GM23248 (cell line): ENCODE results near the gene PPP2R2B. TPM values are rescaled to one million over a fixed set of nuclear protein-coding genes. Genes with fewer than 3 reads are reported as not detected.

Experiments used
- DNase-seq: peaks from one replicate; pipeline ENCODE4 v3.0.0-alpha.2; 2015
- H2AFZ ChIP-seq: fragments of 200-600 bp; sonication (generic); 2 replicates; pipeline ENCODE4 v1.6.1; 2016; ENCODE audit warnings: antibody characterized with exemption
- H3F3A ChIP-seq: fragments of 200-600 bp; sonication (generic); 2 replicates; pipeline ENCODE4 v1.6.1; 2016; ENCODE audit warnings: mild to moderate bottlenecking, antibody characterized with exemption, mixed run types; ENCODE audit not compliant: insufficient read depth
- H3K27ac ChIP-seq: fragments of 200-600 bp; sonication (generic); 2 replicates; pipeline ENCODE4 v1.5.1; 2016; ENCODE audit warnings: mild to moderate bottlenecking
- H3K27me3 ChIP-seq: fragments of 200-600 bp; sonication (generic); replicated peaks from 2 replicates; pipeline ENCODE4 v1.6.1; 2016; ENCODE audit warnings: mild to moderate bottlenecking; ENCODE audit not compliant: insufficient read depth
- H3K36me3 ChIP-seq: fragments of 200-600 bp; sonication (generic); 2 replicates; pipeline ENCODE4 v1.6.1; 2016; ENCODE audit warnings: low read depth, mild to moderate bottlenecking
- H3K4me1 ChIP-seq: fragments of 200-600 bp; sonication (generic); 2 replicates; pipeline ENCODE4 v1.6.1; 2016; ENCODE audit warnings: mild to moderate bottlenecking; ENCODE audit not compliant: insufficient read depth
- H3K4me2 ChIP-seq: fragments of 200-600 bp; sonication (generic); one replicate; pipeline ENCODE4 v1.6.1; 2016; ENCODE audit warnings: mild to moderate bottlenecking; ENCODE audit not compliant: unreplicated experiment
- H3K4me3 ChIP-seq: fragments of 200-600 bp; sonication (generic); 2 replicates; pipeline ENCODE4 v1.5.1; 2016; ENCODE audit warnings: mild to moderate bottlenecking
- H3K79me2 ChIP-seq: fragments of 200-600 bp; sonication (generic); 2 replicates; pipeline ENCODE4 v1.6.1; 2016; ENCODE audit warnings: mild to moderate bottlenecking; ENCODE audit not compliant: insufficient read depth
- H3K9ac ChIP-seq: fragments of 200-600 bp; sonication (generic); 2 replicates; pipeline ENCODE4 v1.6.1; 2016; ENCODE audit warnings: mild to moderate bottlenecking
- H3K9me2 ChIP-seq: fragments of 200-600 bp; sonication (generic); 2 replicates; pipeline ENCODE4 v1.6.1; 2016; ENCODE audit warnings: mixed run types, mild to moderate bottlenecking, moderate library complexity; ENCODE audit not compliant: insufficient read depth
- H3K9me3 ChIP-seq: fragments of 200-600 bp; sonication (generic); one replicate; pipeline ENCODE4 v1.6.1; 2017; ENCODE audit warnings: low read depth
- H4K20me1 ChIP-seq: fragments of 200-600 bp; sonication (generic); 2 replicates; pipeline ENCODE4 v1.6.0; 2016; ENCODE audit not compliant: insufficient read depth
- EZH2 ChIP-seq: fragments of 200-600 bp; sonication (generic); IDR thresholded peaks from 2 replicates; pipeline ENCODE4 v1.6.1; 2018; ENCODE audit warnings: antibody characterized with exemption, mild to moderate bottlenecking; ENCODE audit not compliant: insufficient read depth, poor library complexity, severe bottlenecking
- EZH2phosphoT487 ChIP-seq: fragments of 200-600 bp; sonication (generic); IDR thresholded peaks from 2 replicates; pipeline ENCODE4 v1.6.1; 2018; ENCODE audit warnings: antibody characterized with exemption, moderate library complexity, mild to moderate bottlenecking, low read depth; ENCODE audit not compliant: insufficient read depth
- WGBS, 2 experiments: methylation state at CpG; one replicate each; pipeline ENCODE4 v1.1.6; 2015 to 2017; ENCODE audit warnings: low lambda C conversion rate in 2 of 2, low coverage in 1 of 2; ENCODE audit errors: missing lambda C conversion rate in 2 of 2; 5-methylcytosine and 5-hydroxymethylcytosine counted together
- in situ Hi-C: fragments of 300-500 bp; cut with MboI; formaldehyde crosslinking; loops from 2 replicates; pipeline ENCODE4 v1.15.0; 2020
- polyA plus RNA-seq: library from polyadenylated mRNA; unstranded; fragments of >200 nt; fragmentation: Nextera tagmentation; extraction: Ambion mirVana; gene quantifications from 2 replicates; pipeline ENCODE4 v1.2.1, GENCODE V29; 2016
- total RNA-seq: library from RNA; depleted of rRNA; stranded (reverse); fragments of >200 nt; shearing (Covaris generic); gene quantifications from 2 replicates; pipeline ENCODE4 v1.2.3, GENCODE V29; 2014

PPP2R2B gene
- total and polyA plus RNA-seq, 2 experiments from 2014 or later: 0.11 to 0.28 TPM

GRCh38 chr5:146877783-146878475 is 628 bp downstream of the PPP2R2B start:
- 0 to 2% methylated on average over 34 to 49 of the region's 59 CpGs for WGBS, 2 experiments
- Histone ChIP-seq H3F3A (no peaks in the 10 kb centered on the region), H3K9ac (no peak overlapping the region), H3K27ac (no peak overlapping the region), H3K4me2 (peak overlapping the region; percentile 51), H2AFZ (peak overlapping the region; percentile 57), H3K9me2 (no peaks in the 10 kb centered on the region), H3K79me2 (no peaks in the 10 kb centered on the region), H3K27me3 (peaks cover 24% of the 10 kb centered on the region), H3K4me3 (peak overlapping the region; percentile 63), H3K9me3 (no peaks in the 10 kb centered on the region), H3K36me3 (no peaks in the 10 kb centered on the region), H4K20me1 (no peaks in the 10 kb centered on the region), H3K4me1 (no peaks in the 10 kb centered on the region)
- TF ChIP-seq EZH2 (no peak), EZH2phosphoT487 (no peak)
- in situ Hi-C loops: no loop called here
- peak; percentile 43 for DNase-seq

- Histone ChIP-seq H3K9me3 (no peaks in the 10 kb centered on the region), H3K4me1 (no peaks in the 10 kb centered on the region), H3K9me2 (no peaks in the 10 kb centered on the region), H3K27ac (no peak overlapping the region), H3K4me3 (peak overlapping the region; percentile 63), H3K79me2 (no peaks in the 10 kb centered on the region), H3K9ac (no peak overlapping the region), H4K20me1 (no peaks in the 10 kb centered on the region), H2AFZ (peak overlapping the region; percentile 57; the same call in 1 of the 2 replicates), H3F3A (no peaks in the 10 kb centered on the region), H3K36me3 (no peaks in the 10 kb centered on the region), H3K27me3 (peaks cover 24% of the 10 kb centered on the region), H3K4me2 (peak overlapping the region; percentile 49)
- no peak for DNase-seq
- TF ChIP-seq EZH2phosphoT487: no peak
- TF ChIP-seq EZH2: no peak
- in situ Hi-C loops: no loop called here
- 16 to 17% methylated on average over 14 of the region's 14 CpGs for WGBS, 2 experiments
Observed at GRCh38 chr5:146877178-146877681, 1.3 kb downstream of the PPP2R2B start.

- Histone ChIP-seq H3K9me2 (no peaks in the 10 kb centered on the region), H3K79me2 (no peaks in the 10 kb centered on the region), H3K4me3 (no peak overlapping the region)
Observed at GRCh38 chr5:146873186-146873917, 5.2 kb downstream of the PPP2R2B start.

GRCh38 chr5:146872188-146872587 is 6.4 kb downstream of the PPP2R2B start:
- Histone ChIP-seq H3K4me1 (no peaks in the 10 kb centered on the region), H3K36me3 (no peaks in the 10 kb centered on the region), H4K20me1 (no peaks in the 10 kb centered on the region), H3K4me2 (no peak overlapping the region), H3K27me3 (peaks cover 6% of the 10 kb centered on the region; the same call in 1 of the 2 replicates), H3F3A (no peaks in the 10 kb centered on the region), H3K9me2 (no peaks in the 10 kb centered on the region), H3K9ac (no peak overlapping the region), H2AFZ (no peak overlapping the region), H3K9me3 (no peaks in the 10 kb centered on the region), H3K4me3 (no peak overlapping the region), H3K79me2 (no peaks in the 10 kb centered on the region), H3K27ac (no peak overlapping the region)
- in situ Hi-C loops: no loop called here
- no peak for TF ChIP-seq EZH2
- no peak for TF ChIP-seq EZH2phosphoT487
- no peak for DNase-seq
- WGBS, 2 experiments: 43 to 61% methylated on average over 1 of the region's 1 CpG

More at GRCh38 chr5:146873186-146873917, 5.2 kb downstream of the PPP2R2B start:
- in situ Hi-C loops: no loop called here
- no peak for DNase-seq
- Histone ChIP-seq H3K27me3 (peaks cover 13% of the 10 kb centered on the region; the same call in 1 of the 2 replicates), H3K27ac (no peak overlapping the region), H3F3A (no peaks in the 10 kb centered on the region), H2AFZ (no peak overlapping the region), H3K36me3 (no peaks in the 10 kb centered on the region), H3K4me2 (no peak overlapping the region), H3K4me1 (no peaks in the 10 kb centered on the region), H3K9me3 (no peaks in the 10 kb centered on the region), H4K20me1 (no peaks in the 10 kb centered on the region), H3K9ac (no peak overlapping the region)
- WGBS, 2 experiments: 71 to 75% methylated on average over 7 of the region's 7 CpGs
- TF ChIP-seq EZH2 (no peak), EZH2phosphoT487 (no peak)
